Tibial nerve (tissue), 4 donors: ENCODE measurements around the gene MARCHF3.

Source experiments
- EP300 ChIP-seq, 2 donors: sonication (generic); formaldehyde crosslinking; IDR thresholded peaks; one replicate each; pipeline ENCODE4 v1.6.1; 2017; ENCODE audit warnings: antibody characterized with exemption in 2 of 2, mild to moderate bottlenecking in 1 of 2
- TF ChIP-seq, protein P1 (sequence below), 5 experiments: fragments of 200-600 bp in 3 of 5; fragments of 450-650 bp in 2 of 5; sonication (generic) in 3 of 5; IDR thresholded peaks; one replicate each; pipeline ENCODE4 v1.5.1; 2016 to 2019; ENCODE audit warnings: antibody characterized with exemption in 5 of 5, mild to moderate bottlenecking in 3 of 5, moderate library complexity in 2 of 5

DNA sequence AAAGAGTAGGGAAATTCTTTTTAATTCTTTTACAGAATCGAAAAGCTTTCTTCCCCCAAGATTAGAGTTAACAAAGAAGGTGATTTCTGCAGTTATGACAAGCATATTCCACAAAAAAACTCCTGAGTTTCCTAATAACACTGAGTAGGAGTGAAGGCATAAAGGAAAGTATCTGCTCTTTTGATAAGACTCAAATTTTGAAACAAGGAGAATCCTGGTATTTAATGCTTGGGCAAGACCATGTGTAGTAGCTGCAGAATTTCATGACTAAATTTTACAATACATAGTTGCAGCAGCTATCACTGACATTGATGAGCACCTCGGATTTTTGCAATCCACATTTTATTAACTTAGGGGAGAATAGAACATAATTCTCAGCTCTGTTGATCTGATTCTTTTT lies 92.6 kb downstream of the MARCHF3 start:
- TF ChIP-seq, protein P1, sequence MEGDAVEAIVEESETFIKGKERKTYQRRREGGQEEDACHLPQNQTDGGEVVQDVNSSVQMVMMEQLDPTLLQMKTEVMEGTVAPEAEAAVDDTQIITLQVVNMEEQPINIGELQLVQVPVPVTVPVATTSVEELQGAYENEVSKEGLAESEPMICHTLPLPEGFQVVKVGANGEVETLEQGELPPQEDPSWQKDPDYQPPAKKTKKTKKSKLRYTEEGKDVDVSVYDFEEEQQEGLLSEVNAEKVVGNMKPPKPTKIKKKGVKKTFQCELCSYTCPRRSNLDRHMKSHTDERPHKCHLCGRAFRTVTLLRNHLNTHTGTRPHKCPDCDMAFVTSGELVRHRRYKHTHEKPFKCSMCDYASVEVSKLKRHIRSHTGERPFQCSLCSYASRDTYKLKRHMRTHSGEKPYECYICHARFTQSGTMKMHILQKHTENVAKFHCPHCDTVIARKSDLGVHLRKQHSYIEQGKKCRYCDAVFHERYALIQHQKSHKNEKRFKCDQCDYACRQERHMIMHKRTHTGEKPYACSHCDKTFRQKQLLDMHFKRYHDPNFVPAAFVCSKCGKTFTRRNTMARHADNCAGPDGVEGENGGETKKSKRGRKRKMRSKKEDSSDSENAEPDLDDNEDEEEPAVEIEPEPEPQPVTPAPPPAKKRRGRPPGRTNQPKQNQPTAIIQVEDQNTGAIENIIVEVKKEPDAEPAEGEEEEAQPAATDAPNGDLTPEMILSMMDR (IDR thresholded peaks at IDR 0.05) = no peak
- TF ChIP-seq EP300 (IDR thresholded peaks at IDR 0.05) = no peak
